NCI-H82 treated with DMSO at 0.1 percent for 48 hours (cell line): Measurements from ENCODE around the gene NAT9.

Experiments used
- DNase-seq: peaks from one replicate; lab custom pipeline; 2025; ENCODE audit not compliant: unreplicated experiment; lab: John Stamatoyannopoulos, UW

Gene NAT9

GRCh38 chr17:74731347-74731605, 44.9 kb downstream of the NAT9 start:
- no peak for DNase-seq

GRCh38 chr17:74730491-74731346, 45.4 kb downstream of the NAT9 start:
- DNase-seq: no peak

- no peak for DNase-seq
Measured at GRCh38 chr17:74729866-74730265, 46.3 kb downstream of the NAT9 start.

- DNase-seq: no peak
Measured at GRCh38 chr17:74729368-74729767, 46.8 kb downstream of the NAT9 start.

GRCh38 chr17:74728702-74729075, 47.5 kb downstream of the NAT9 start:
- DNase-seq: no peak

GRCh38 chr17:74728033-74728701, 48.0 kb downstream of the NAT9 start:
- DNase-seq: no peak

- DNase-seq: no peak
Measured at GRCh38 chr17:74725111-74725510, 51.0 kb downstream of the NAT9 start.

- no peak for DNase-seq
Measured at GRCh38 chr17:74723891-74724290, 52.3 kb downstream of the NAT9 start.

- DNase-seq: peak; percentile 22
Measured at GRCh38 chr17:74722782-74723181, 53.4 kb downstream of the NAT9 start.
